K562 (cell line): ENCODE data around the gene DCAF6. TPM values are rescaled to one million over a fixed set of nuclear protein-coding genes. Genes with fewer than 3 reads are reported as not detected.

ENCODE experiments used
- ATAC-seq: fragments of 200-7000 bp; cut with Tn5 transposase; 3 replicates; pipeline ENCODE4 v1.9.1; 2020; ENCODE audit warnings: moderate library complexity
- Bru-seq: library from RNA; stranded (reverse); fragments of 400-500 nt; gene quantifications from one replicate; lab custom pipeline; 2021; lab: Mats Ljungman, UMichigan
- BruChase-seq, 2 experiments: library from RNA; stranded (reverse); fragments of 400-500 nt; gene quantifications; one replicate each; lab custom pipeline; 2021; lab: Mats Ljungman, UMichigan
- BruUV-seq: library from RNA; stranded (reverse); fragments of 400-500 nt; replicated peaks from 2 replicates; lab custom pipeline; 2021; lab: Mats Ljungman, UMichigan
- CTCF ChIA-PET: fragments of 300-600 bp; formaldehyde crosslinking; extraction: SDS; loops from one replicate; lab custom pipeline; 2021; ENCODE audit warnings: low intra/inter-chr PET ratio; lab: Yijun Ruan, JAX
- POLR2A ChIA-PET: fragments of 300-600, 350-650 bp; sonication (Branson Sonifier 250); formaldehyde crosslinking; extraction: SDS; loops from one replicate; lab custom pipeline; 2021; ENCODE audit warnings: antibody characterized with exemption, inconsistent platforms; lab: Yijun Ruan, JAX
- DNase-seq, 4 experiments: peaks; one replicate each; pipeline versions ENCODE4 v3.0.0 to v3.0.0-alpha.2; 2011 to 2018; ENCODE audit warnings: low spot score in 3 of 4, mixed read lengths in 3 of 4; ENCODE audit errors: extremely low read depth in 1 of 4
- FAIRE-seq: peaks from 2 replicates; lab custom pipeline; 2011; peaks lifted over from hg19 to GRCh38; lab: Jason Lieb, UNC
- H2AFZ ChIP-seq: 2 replicates; pipeline ENCODE4 v1.6.0; 2011; ENCODE audit warnings: low read depth, low read length, control low read depth, inconsistent platforms
- H3K27ac ChIP-seq: fragments of 200-600 bp; 3 replicates; pipeline ENCODE4 v1.8.0; 2011; ENCODE audit warnings: low read depth, mild to moderate bottlenecking, control low read depth, inconsistent platforms, low read length, moderate library complexity, mixed read lengths; ENCODE audit errors: extremely low read depth
- H3K27me3 ChIP-seq, 2 experiments: fragments of 300-600 bp in 1 of 2; 2 replicates in 1 of 2; 3 replicates in 1 of 2; pipeline versions ENCODE4 v1.6.0 to v1.8.0; 2011; ENCODE audit warnings: inconsistent platforms in 2 of 2, low read length in 2 of 2, mild to moderate bottlenecking in 1 of 2, mixed read lengths in 1 of 2, moderate library complexity in 1 of 2; ENCODE audit not compliant: control insufficient read depth in 2 of 2, insufficient read depth in 2 of 2
- H3K36me3 ChIP-seq: fragments of 300-600 bp; 3 replicates; pipeline ENCODE4 v1.8.0; 2011; ENCODE audit warnings: mild to moderate bottlenecking, low read length, inconsistent platforms; ENCODE audit not compliant: control insufficient read depth, insufficient read depth
- H3K4me1 ChIP-seq, 2 experiments: fragments of 200-600 bp in 1 of 2; replicated peaks in 1 of 2; 2 replicates in 1 of 2; 3 replicates in 1 of 2; pipeline versions ENCODE4 v1.5.1 to v1.8.0; 2011; ENCODE audit warnings: inconsistent platforms in 2 of 2, low read length in 2 of 2, mild to moderate bottlenecking in 1 of 2, mixed read lengths in 1 of 2, moderate library complexity in 1 of 2; ENCODE audit not compliant: control insufficient read depth in 2 of 2, insufficient read depth in 2 of 2
- H3K4me2 ChIP-seq: 2 replicates; pipeline ENCODE4 v1.6.1; 2011; ENCODE audit warnings: low read length, control low read depth, inconsistent platforms, mixed read lengths; ENCODE audit not compliant: insufficient read depth
- H3K4me3 ChIP-seq: fragments of 200-600 bp; sonication (generic), shearing (Covaris generic); 2 replicates; pipeline ENCODE4 v1.5.1; 2016; ENCODE audit warnings: control low read depth, inconsistent platforms
- H3K79me2 ChIP-seq: fragments of 200-600 bp; 3 replicates; pipeline ENCODE4 v1.8.0; 2011; ENCODE audit warnings: low read length, inconsistent platforms; ENCODE audit not compliant: control insufficient read depth, insufficient read depth
- H3K9ac ChIP-seq, 2 experiments: 2 replicates each; pipeline versions ENCODE4 v1.6.0 to v1.6.1; 2011; ENCODE audit warnings: low read depth in 2 of 2, low read length in 2 of 2, control low read depth in 1 of 2, inconsistent platforms in 1 of 2, mild to moderate bottlenecking in 1 of 2, mixed read lengths in 1 of 2; ENCODE audit not compliant: insufficient read depth in 1 of 2
- H3K9me1 ChIP-seq: one replicate; pipeline ENCODE4 v1.6.0; 2011; ENCODE audit warnings: inconsistent platforms, mild to moderate bottlenecking, low read length, moderate library complexity; ENCODE audit not compliant: control insufficient read depth, insufficient read depth
- H3K9me3 ChIP-seq: replicated peaks from 2 replicates; pipeline ENCODE4 v1.5.1; 2011; ENCODE audit warnings: low read depth, low read length, inconsistent platforms; ENCODE audit not compliant: control insufficient read depth, insufficient read depth
- H4K20me1 ChIP-seq: replicated peaks from 2 replicates; pipeline ENCODE4 v1.6.1; 2011; ENCODE audit warnings: low read length, inconsistent platforms, mixed read lengths; ENCODE audit not compliant: control insufficient read depth, insufficient read depth
- CREB3L1 ChIP-seq: fragments of 450-650 bp; IDR thresholded peaks from 2 replicates; pipeline ENCODE4 v1.6.1; 2014; ENCODE audit warnings: low read depth, mild to moderate bottlenecking, moderate library complexity, borderline replicate concordance
- FOXM1 ChIP-seq, 2 experiments: fragments of 450-650 bp in 1 of 2; sonication (generic) in 1 of 2; formaldehyde crosslinking in 1 of 2; IDR thresholded peaks; 2 replicates each; pipeline versions ENCODE4 v1.6.1 to v1.9.0; 2017 to 2022; ENCODE audit warnings: low read depth in 2 of 2, mild to moderate bottlenecking in 2 of 2, missing genetic modification reagents in 1 of 2, moderate library complexity in 1 of 2
- ID3 ChIP-seq, 2 experiments: fragments of 250-450 bp in 1 of 2; fragments of 450-650 bp in 1 of 2; sonication (Bioruptor Pico) in 1 of 2; IDR thresholded peaks; 2 replicates each; pipeline versions ENCODE4 v1.6.1 to v1.8.0; 2016 to 2021; ENCODE audit warnings: mild to moderate bottlenecking in 2 of 2, moderate library complexity in 2 of 2, missing compliant biosample characterization in 1 of 2, missing genetic modification characterization in 1 of 2
- TCF3 ChIP-seq: sonication (generic); formaldehyde crosslinking; IDR thresholded peaks from 2 replicates; pipeline ENCODE4 v1.4.0; 2020; ENCODE audit warnings: mild to moderate bottlenecking, missing genetic modification reagents
- THRB ChIP-seq: fragments of 450-650 bp; formaldehyde crosslinking; conservative IDR thresholded peaks from 2 replicates; pipeline ENCODE4 v1.4.0; 2022; ENCODE audit warnings: mild to moderate bottlenecking, missing genetic modification characterization
- ZNF584 ChIP-seq: fragments of 200-800 bp; sonication (Bioruptor generic); IDR thresholded peaks from 2 replicates; pipeline ENCODE4 v1.6.1; 2016; ENCODE audit warnings: low read depth, mild to moderate bottlenecking, missing genetic modification characterization, missing compliant biosample characterization
- ZNF76 ChIP-seq: fragments of 250-450 bp; sonication (Bioruptor Pico); IDR thresholded peaks from 2 replicates; pipeline ENCODE4 v1.4.0; 2020; ENCODE audit warnings: mild to moderate bottlenecking, moderate library complexity, borderline replicate concordance
- WGBS: fragments of 100-300 bp; shearing (Covaris generic); methylation state at CpG from one replicate; pipeline ENCODE4 v1.1.6; 2016; ENCODE audit warnings: low coverage, mixed read lengths; ENCODE audit not compliant: insufficient coverage; ENCODE audit errors: missing lambda C conversion rate; 5-methylcytosine and 5-hydroxymethylcytosine counted together
- in situ Hi-C: fragments of 300-500 bp; cut with MboI; formaldehyde crosslinking; loops from 4 replicates; pipeline ENCODE4 v1.15.0; 2018; ENCODE audit warnings: inconsistent platforms, mixed read lengths
- intact Hi-C: fragments of 100-400 bp; cut with micrococcal nuclease; formaldehyde crosslinking; loops from 2 replicates; pipeline ENCODE4 v1.14.2; 2022
- long read RNA-seq, 3 experiments: library from polyadenylated mRNA in 2 of 3; library from RNA in 1 of 3; unstranded in 2 of 3; stranded (forward) in 1 of 3; transcript quantifications; one replicate each; pipeline ENCODE4 v2.0.0, GENCODE V29; 2019 to 2022
- polyA minus RNA-seq, 3 experiments: library from RNA; depleted of rRNA, polyadenylated mRNA; stranded (reverse); fragments of >200 nt; gene quantifications; 2 replicates each; pipeline ENCODE4 v1.2.3, GENCODE V29; 2011
- polyA plus RNA-seq, 8 experiments: library from polyadenylated mRNA; depleted of rRNA in 4 of 8; stranded (reverse) in 5 of 8; unstranded in 3 of 8; fragments of >200 nt; fragmentation: Nextera tagmentation in 2 of 8; fragmentation: Illumina TruSeq in 1 of 8; extraction: Ambion mirVana in 2 of 8; extraction: Trizol in 1 of 8; gene quantifications; 2 replicates each; pipeline versions ENCODE4 v1.2.1 to v1.2.3, GENCODE V29; 2011 to 2014; ENCODE audit warnings: inconsistent platforms in 1 of 8, missing spikeins in 1 of 8
- total RNA-seq, 7 experiments: library from RNA; depleted of rRNA in 6 of 7; stranded (reverse); fragments of >200 nt in 6 of 7; fragmentation: Illumina TruSeq in 2 of 7; extraction: Trizol in 2 of 7; gene quantifications; 2 replicates each; pipeline versions ENCODE4 v1.2.1 to v1.2.3, GENCODE V29; 2011 to 2021; ENCODE audit warnings: low replicate concordance in 1 of 7

The DCAF6 gene
- 162 and 343 TPM in 2 replicates for total RNA-seq (2011; cell fraction: chromatin; rRNA removed; ENCODE audit: low replicate concordance)
- 39.9 and 60.4 TPM in 2 replicates for total RNA-seq (2011; cell fraction: nucleolus; rRNA removed)
- 128 and 216 TPM in 2 replicates for total RNA-seq (2011; cell fraction: nucleoplasm; rRNA removed)
- total RNA-seq (2014; rRNA removed) = 46.2 and 46.3 TPM in 2 replicates
- 61.9 and 73.9 TPM in 2 replicates for total RNA-seq (2014; rRNA removed; fragmentation: Illumina TruSeq; extraction: Trizol)
- total RNA-seq (2015; rRNA removed; fragmentation: Illumina TruSeq; extraction: Trizol) = 56.4 and 57.8 TPM in 2 replicates
- 40.6 and 42.8 TPM in 2 replicates for total RNA-seq (2021)
- polyA plus RNA-seq (2011; rRNA removed) = 91.6 and 102 TPM in 2 replicates
- polyA plus RNA-seq (2011; cell fraction: cytosol; rRNA removed) = 31.7 and 76.1 TPM in 2 replicates
- 48.5 and 76.7 TPM in 2 replicates for polyA plus RNA-seq (2011; cell fraction: nucleus; rRNA removed)
- 38.9 and 42.2 TPM in 2 replicates for polyA plus RNA-seq (2012)
- polyA plus RNA-seq (2014; fragmentation: Illumina TruSeq; extraction: Trizol) = 54.3 and 59.1 TPM in 2 replicates
- polyA plus RNA-seq (2014; fragmentation: Nextera tagmentation; extraction: Ambion mirVana) = 10 to 100 TPM; 19.1 to 24.5 TPM
- 41.1 and 45.6 TPM in 2 replicates for polyA plus RNA-seq (2014; rRNA removed)
- 217 and 260 TPM in 2 replicates for polyA minus RNA-seq (2011; rRNA and poly(A)+ RNA removed)
- polyA minus RNA-seq (2011; cell fraction: cytosol; rRNA and poly(A)+ RNA removed) = 41.2 and 59.6 TPM in 2 replicates
- 79.4 and 146 TPM in 2 replicates for polyA minus RNA-seq (2011; cell fraction: nucleus; rRNA and poly(A)+ RNA removed)
- percentile 93 among the genes with signal in this experiment for Bru-seq, nascent RNA
- BruChase-seq, experiment 1, labeled RNA remaining after a 2-hour chase = percentile 96 among the genes with signal in this experiment
- BruChase-seq, experiment 2, labeled RNA remaining after a 6-hour chase = percentile 94 among the genes with signal in this experiment
- long read RNA-seq, experiment 1, transcript DCAF6-201 (19 exons, 3,186 nt) = major isoform, 65 of 205 reads
- long read RNA-seq, experiment 1, transcript DCAF6-203 (20 exons, 3,302 nt) = minor isoform, 10 of 205 reads
- long read RNA-seq, experiment 1, partial matches to known transcripts = 60 of 205 reads
- long read RNA-seq, experiment 1, other reads (novel, unspliced or antisense) = 69 of 205 reads
- long read RNA-seq, experiment 2, transcript DCAF6-201 (19 exons, 3,186 nt) = major isoform, 10 of 45 reads
- long read RNA-seq, experiment 2, partial matches to known transcripts = 17 of 45 reads
- long read RNA-seq, experiment 2, other reads (novel, unspliced or antisense) = 15 of 45 reads
- long read RNA-seq, experiment 3, transcript DCAF6-201 (19 exons, 3,186 nt) = major isoform, 6 of 34 reads
- long read RNA-seq, experiment 3, partial matches to known transcripts = 11 of 34 reads
- long read RNA-seq, experiment 3, other reads (novel, unspliced or antisense) = 14 of 34 reads

GRCh38 chr1:167936068-167936929, at the start of gene DCAF6:
TSS of gene DCAF6 (plus strand) at chr1:167936683. CDS start at chr1:167936912, 229 bp downstream.
- Histone ChIP-seq H2AFZ (peak within 1 kb of the TSS; percentile 97), H4K20me1 (0 out of 2 replicates have a peak, but pooled peaks cover 9% of the 10 kb centered on the region), H3K9me1 (no peaks in the 10 kb centered on the region), H3K36me3 (peaks cover under 1% of the 10 kb centered on the region; the same call in 2 of the 3 replicates), H3K4me1 (peaks cover 8 to 15% of the 10 kb centered on the region in 2 experiments; a peak in 4 of 5 replicates), H3K4me3 (peak within 1 kb of the TSS; percentile 81), H3K9me3 (no peaks in the 10 kb centered on the region), H3K9ac (peak within 1 kb of the TSS; percentile 95 to 97), H3K4me2 (peak within 1 kb of the TSS; percentile 98), H3K27me3 (no peaks in the 10 kb centered on the region), H3K27ac (peak within 1 kb of the TSS; percentile 98), H3K79me2 (peaks cover 97% of the 10 kb centered on the region)
- ChIA-PET CTCF (no interaction called here), POLR2A (interaction anchor here (0.7 to 3.1 kb wide), 27 partner anchors 8 to 382 kb away, joined by 3 to 24 read pairs (median 4); partner anchors contain the start of gene CREG1)
- no TSS peak for BruUV-seq
- ATAC-seq (peak; percentile 76), FAIRE-seq (peak; percentile 95), DNase-seq (peak; percentile 98 to 99 (median 98))
- intact Hi-C loops (loop anchor here (2.0 to 10.0 kb wide), 8 partner anchors 69 to 384 kb away; partner anchors contain the start of genes CREG1 and RCSD1), in situ Hi-C loops (no loop called here)
- under 1% methylated on average over 52 of the region's 58 CpGs for WGBS
- TF ChIP-seq TCF3 (CRISPR knock-in tag) = 0 out of 2 replicates have a peak, but pooled peaks have one; percentile 3
- peak; percentile 59 for TF ChIP-seq FOXM1 (IDR thresholded peaks at IDR 0.05; ENCODE audit: low read depth)
- peak; percentile 7; the same call in 1 of the 2 replicates for TF ChIP-seq FOXM1 (CRISPR knock-in tag; IDR thresholded peaks at IDR 0.05; ENCODE audit: low read depth)
- 0 out of 2 replicates have a peak, but pooled peaks have one; percentile 15 for TF ChIP-seq ZNF76
- TF ChIP-seq ID3 (CRISPR knock-in tag; IDR thresholded peaks at IDR 0.05) = no peak
- peak; percentile 87 for TF ChIP-seq ID3 (tag; IDR thresholded peaks at IDR 0.05)
- peak; percentile 97; the same call in 1 of the 2 replicates for TF ChIP-seq CREB3L1
- TF ChIP-seq THRB (CRISPR knock-in tag) = peak; percentile 94
- TF ChIP-seq ZNF584 (CRISPR knock-in tag) = no peak; the same call in 1 of the 2 replicates
